Upper lobe of right lung (tissue), 1 donor: Measurements from ENCODE around the gene C2orf76. TPM values are rescaled to one million over a fixed set of nuclear protein-coding genes. Genes with fewer than 3 reads are reported as not detected.

Source experiments
- ATAC-seq: fragments of 200-7000 bp; cut with Tn5 transposase; one replicate; pipeline ENCODE4 v1.9.1; 2020; ENCODE audit warnings: mild to moderate bottlenecking, moderate library complexity
- DNase-seq: peaks from one replicate; pipeline ENCODE4 v3.0.0-alpha.2; 2020
- H3K27ac ChIP-seq: fragments of 200-600 bp; one replicate; pipeline ENCODE4 v1.8.0; 2022
- H3K27me3 ChIP-seq: fragments of 200-600 bp; one replicate; pipeline ENCODE4 v1.8.0; 2022; ENCODE audit warnings: mild to moderate bottlenecking
- H3K36me3 ChIP-seq: fragments of 200-600 bp; one replicate; pipeline ENCODE4 v1.8.0; 2022
- H3K4me1 ChIP-seq: fragments of 200-600 bp; one replicate; pipeline ENCODE4 v1.8.0; 2022
- H3K4me3 ChIP-seq: fragments of 200-600 bp; one replicate; pipeline ENCODE4 v1.8.0; 2022; ENCODE audit warnings: mild to moderate bottlenecking
- H3K9me3 ChIP-seq: fragments of 200-600 bp; one replicate; pipeline ENCODE4 v1.8.0; 2022
- CTCF ChIP-seq: fragments of 200-600 bp; IDR thresholded peaks from one replicate; pipeline ENCODE4 v1.8.0; 2022; ENCODE audit warnings: antibody characterized with exemption
- intact Hi-C: fragments of 100-400 bp; cut with DNase I; formaldehyde crosslinking; loops from one replicate; pipeline ENCODE4 v1.11.0; 2022
- total RNA-seq: library from RNA; stranded (reverse); fragmentation: NEBNext Ultra II Directional; extraction: Animal tissue kit (Norgen Biotek cat#: 25700); gene quantifications from one replicate; pipeline ENCODE4 v1.2.1, GENCODE V29; 2021
- donor health status: DM: no; HTN: yes; CAD: no; lungs with severe emphysema.

Gene C2orf76
- total RNA-seq, 1 donor from 2014 or later, result 11.8 TPM

- Histone ChIP-seq H3K4me1 (peaks cover 6% of the 10 kb centered on the region), H3K36me3 (no peaks in the 10 kb centered on the region), H3K27me3 (no peaks in the 10 kb centered on the region), H3K27ac (no peak overlapping the region), H3K9me3 (no peaks in the 10 kb centered on the region), H3K4me3 (no peak overlapping the region)
- peak; percentile 89 for ATAC-seq
- intact Hi-C loops, result no loop called here
- TF ChIP-seq CTCF, result no peak
- peak; percentile 87 for DNase-seq
Observed at GRCh38 chr2:119283873-119284331, 82.7 kb downstream of the C2orf76 start.

GRCh38 chr2:119282996-119283511, 83.6 kb downstream of the C2orf76 start:
- DNase-seq (peak; percentile 73), ATAC-seq (peak; percentile 50)
- Histone ChIP-seq H3K36me3 (no peaks in the 10 kb centered on the region), H3K27ac (no peak overlapping the region), H3K9me3 (no peaks in the 10 kb centered on the region), H3K4me1 (peaks cover 6% of the 10 kb centered on the region), H3K4me3 (no peak overlapping the region), H3K27me3 (no peaks in the 10 kb centered on the region)
- TF ChIP-seq CTCF, result no peak
- intact Hi-C loops, result no loop called here

GRCh38 chr2:119282146-119282995, 84.3 kb downstream of the C2orf76 start:
- ATAC-seq (peak; percentile 50), DNase-seq (no peak)
- TF ChIP-seq CTCF, result no peak
- Histone ChIP-seq H3K27ac (no peak overlapping the region), H3K27me3 (no peaks in the 10 kb centered on the region), H3K9me3 (no peaks in the 10 kb centered on the region), H3K36me3 (no peaks in the 10 kb centered on the region), H3K4me1 (peaks cover 6% of the 10 kb centered on the region), H3K4me3 (no peak overlapping the region)
- intact Hi-C loops, result no loop called here

GRCh38 chr2:119280680-119281079, 86.0 kb downstream of the C2orf76 start:
- Histone ChIP-seq H3K36me3 (no peaks in the 10 kb centered on the region), H3K27me3 (no peaks in the 10 kb centered on the region), H3K9me3 (no peaks in the 10 kb centered on the region), H3K4me1 (peaks cover 6% of the 10 kb centered on the region), H3K4me3 (no peak overlapping the region), H3K27ac (no peak overlapping the region)
- DNase-seq (no peak), ATAC-seq (no peak)
- intact Hi-C loops, result no loop called here
- no peak for TF ChIP-seq CTCF

- Histone ChIP-seq H3K27ac (no peak overlapping the region), H3K4me1 (peaks cover 6% of the 10 kb centered on the region), H3K27me3 (no peaks in the 10 kb centered on the region), H3K4me3 (no peak overlapping the region), H3K9me3 (no peaks in the 10 kb centered on the region), H3K36me3 (no peaks in the 10 kb centered on the region)
- intact Hi-C loops, result no loop called here
- no peak for TF ChIP-seq CTCF
- ATAC-seq (no peak), DNase-seq (no peak)
Observed at GRCh38 chr2:119279666-119280065, 87.0 kb downstream of the C2orf76 start.
